ENCODE measurements around the gene GRB10. TPM values are rescaled to one million over a fixed set of nuclear protein-coding genes. Genes with fewer than 3 reads are reported as not detected.

The GRB10 gene
- polyA plus RNA-seq, 3 donors = 1.3 to 3.1 (median 1.5) TPM

DNA sequence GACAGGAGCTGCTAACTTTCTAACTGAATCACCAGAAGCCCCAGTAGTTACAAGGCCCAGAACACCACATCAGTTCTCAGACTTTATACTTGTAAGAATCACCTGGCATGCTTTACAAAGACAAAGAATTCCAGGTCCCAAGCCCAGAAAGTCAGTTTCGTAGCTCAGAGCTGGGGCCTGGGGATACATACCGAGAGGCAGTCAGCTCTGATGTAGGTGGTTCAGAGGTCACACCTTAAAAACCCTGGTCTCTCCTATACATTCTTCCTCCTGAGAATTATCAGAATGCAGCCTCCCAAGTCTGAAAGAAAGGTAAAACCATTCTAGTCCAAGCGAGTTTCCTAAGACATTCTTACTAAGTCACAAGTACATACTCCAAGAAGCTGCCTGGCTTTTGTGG, 2.3 kb downstream of the GRB10 start:
- Mint-ChIP-seq H3K27ac (no peak overlapping the region), H3K9me3 (peaks cover 0 to 4% (median 2%) of the 10 kb centered on the region in 7 donors)
- H3K27ac ChIP-seq (ENCODE audit: low read depth in 1 of 2, low read length in 2 of 2) = no peak overlapping the region

DNA sequence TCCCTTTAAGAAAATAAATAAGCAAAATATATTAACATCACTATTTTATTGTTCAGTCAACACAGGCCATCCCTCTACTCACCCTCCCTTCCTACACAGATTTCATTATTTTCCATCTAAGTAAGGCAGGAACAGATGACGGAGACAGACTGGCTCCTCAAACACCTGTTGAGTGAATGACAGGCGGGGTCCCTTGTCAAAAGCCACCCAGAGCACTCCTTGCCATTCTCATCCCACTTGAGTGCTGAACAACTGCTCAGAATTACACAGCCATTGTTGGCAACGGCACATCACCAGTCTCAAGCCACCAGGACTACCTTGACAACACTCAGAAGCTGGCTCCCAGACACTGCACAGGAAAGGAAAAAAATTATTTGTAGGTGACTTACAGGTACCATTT, 3.3 kb downstream of the GRB10 start:
- H3K27ac Mint-ChIP-seq = no peak overlapping the region
- no peaks in the 10 kb centered on the region for H3K79me2 ChIP-seq (ENCODE audit: insufficient read depth, low read length)
- no peak for TF ChIP-seq CTCF (IDR thresholded peaks at IDR 0.05)
- no peak overlapping the region for H2AFZ ChIP-seq (ENCODE audit: insufficient read depth, low read depth, low read length, poor library complexity, severe bottlenecking)
- H3K4me2 ChIP-seq (replicated peaks; ENCODE audit: extremely low read depth, low read length, poor library complexity, severe bottlenecking) = no peak overlapping the region
- peaks cover 14 to 24% (median 19%) of the 10 kb centered on the region in 3 donors for H3K27me3 Mint-ChIP-seq (ENCODE audit: low read depth in 3 of 3)
- DNase-seq = no peak
- H3K27ac ChIP-seq (ENCODE audit: low read depth in 1 of 2, low read length in 2 of 2) = no peak overlapping the region
- H3K4me1 ChIP-seq (ENCODE audit: control insufficient read depth in 1 of 2, insufficient read depth in 2 of 2, low read length in 2 of 2) = peaks cover 8 to 9% of the 10 kb centered on the region in 2 donors
- no peak overlapping the region for H3K4me3 Mint-ChIP-seq
- peaks cover 0 to 4% (median 2%) of the 10 kb centered on the region in 7 donors for H3K9me3 Mint-ChIP-seq
- 95% methylated on average over 2 of the region's 3 CpGs for WGBS (ENCODE audit: insufficient coverage)
- H4K20me1 ChIP-seq (ENCODE audit: insufficient read depth, low read length) = peaks cover 4% of the 10 kb centered on the region
- H3K4me1 Mint-ChIP-seq = peaks cover 9% of the 10 kb centered on the region
- intact Hi-C loops (cut with micrococcal nuclease) = no loop called here
- no peak overlapping the region for H3K9ac ChIP-seq (ENCODE audit: insufficient read depth, low read length, poor library complexity, severe bottlenecking)
- no peak overlapping the region for H3K4me3 ChIP-seq (replicated peaks in 1 of 3; ENCODE audit: low read depth in 2 of 3, low read length in 3 of 3)
- peaks cover 0 to 5% of the 10 kb centered on the region in 2 donors for H3K9me3 ChIP-seq (replicated peaks in 1 of 2; ENCODE audit: control insufficient read depth in 1 of 2, insufficient read depth in 1 of 2, low read length in 2 of 2)
- H3K36me3 ChIP-seq (replicated peaks in 1 of 2; ENCODE audit: control insufficient read depth in 1 of 2, insufficient read depth in 2 of 2, low read length in 2 of 2) = no peaks in the 10 kb centered on the region
- H3K27me3 ChIP-seq (ENCODE audit: control insufficient read depth in 2 of 2, insufficient read depth in 2 of 2, low read length in 2 of 2) = peaks cover 0 to 21% of the 10 kb centered on the region in 2 donors
- H3K36me3 Mint-ChIP-seq = peaks cover 0 to 5% of the 10 kb centered on the region in 2 donors

More for the DNA sequence above, 2.3 kb downstream of the GRB10 start:
- TF ChIP-seq CTCF (IDR thresholded peaks at IDR 0.05) = no peak
- intact Hi-C loops (cut with micrococcal nuclease) = no loop called here
- no peak for DNase-seq
- WGBS (ENCODE audit: insufficient coverage) = no CpG with 5 or more reads among the region's 3 CpGs
- peaks cover 0 to 5% of the 10 kb centered on the region in 2 donors for H3K36me3 Mint-ChIP-seq
- Histone ChIP-seq H3K4me1 (ENCODE audit: control insufficient read depth in 1 of 2, insufficient read depth in 2 of 2, low read length in 2 of 2) (peaks cover 8 to 9% of the 10 kb centered on the region in 2 donors), H3K27me3 (ENCODE audit: control insufficient read depth in 2 of 2, insufficient read depth in 2 of 2, low read length in 2 of 2) (peaks cover 0 to 21% of the 10 kb centered on the region in 2 donors), H3K4me3 (replicated peaks in 1 of 3; ENCODE audit: low read depth in 2 of 3, low read length in 3 of 3) (no peak overlapping the region), H2AFZ (ENCODE audit: insufficient read depth, low read depth, low read length, poor library complexity, severe bottlenecking) (no peak overlapping the region), H4K20me1 (ENCODE audit: insufficient read depth, low read length) (peaks cover 4% of the 10 kb centered on the region), H3K79me2 (ENCODE audit: insufficient read depth, low read length) (peaks cover 6% of the 10 kb centered on the region), H3K4me2 (replicated peaks; ENCODE audit: extremely low read depth, low read length, poor library complexity, severe bottlenecking) (no peak overlapping the region), H3K9me3 (replicated peaks in 1 of 2; ENCODE audit: control insufficient read depth in 1 of 2, insufficient read depth in 1 of 2, low read length in 2 of 2) (peaks cover 0 to 5% of the 10 kb centered on the region in 2 donors), H3K36me3 (replicated peaks in 1 of 2; ENCODE audit: control insufficient read depth in 1 of 2, insufficient read depth in 2 of 2, low read length in 2 of 2) (no peaks in the 10 kb centered on the region), H3K9ac (ENCODE audit: insufficient read depth, low read length, poor library complexity, severe bottlenecking) (no peak overlapping the region)
- H3K27me3 Mint-ChIP-seq (ENCODE audit: low read depth in 3 of 3) = peaks cover 14 to 25% (median 19%) of the 10 kb centered on the region in 3 donors
- peaks cover 9% of the 10 kb centered on the region for H3K4me1 Mint-ChIP-seq
- H3K4me3 Mint-ChIP-seq = no peak overlapping the region

Data from CD14-positive monocyte (primary cell).